HCT116 (cell line): ENCODE data around the gene FGF8. TPM values are rescaled to one million over a fixed set of nuclear protein-coding genes. Genes with fewer than 3 reads are reported as not detected.

Experiments
- ATAC-seq: fragments of 200-7000 bp; cut with Tn5 transposase; 2 replicates; pipeline ENCODE4 v1.9.1; 2020; ENCODE audit warnings: mild to moderate bottlenecking, moderate library complexity
- BruUV-seq: library from RNA; stranded (reverse); fragments of 400-500 nt; replicated peaks from 2 replicates; lab custom pipeline; 2021; lab: Mats Ljungman, UMichigan
- CTCF ChIA-PET: fragments of 300-600 bp; sonication (Branson Sonifier 250); formaldehyde crosslinking; loops from one replicate; lab custom pipeline; 2021; ENCODE audit warnings: antibody characterized with exemption; lab: Charles Lee
- POLR2A ChIA-PET: fragments of 300-600, 350-600 bp; sonication (Branson Sonifier 250); formaldehyde crosslinking; loops from one replicate; lab custom pipeline; 2021; ENCODE audit warnings: antibody characterized with exemption; lab: Charles Lee
- RAD21 ChIA-PET, 2 experiments: fragments of 300-600 bp; sonication (Branson Sonifier 250); formaldehyde crosslinking; loops; one replicate each; lab custom pipeline; 2023; ENCODE audit warnings: low total read pairs in 2 of 2; ENCODE audit not compliant: uncharacterized antibody in 2 of 2, unreplicated experiment in 2 of 2, low non-redundant PET in 1 of 2; lab: Charles Lee
- DNase-seq: peaks from one replicate; pipeline ENCODE4 v3.0.0-alpha.2; 2010; ENCODE audit warnings: low read depth, low spot score
- H2AFZ ChIP-seq: fragments of 200-600 bp; shearing (Covaris generic), sonication (generic); 2 replicates; pipeline ENCODE4 v1.6.1; 2017; ENCODE audit warnings: low read depth, mixed run types, mixed read lengths, antibody characterized with exemption, low read length; ENCODE audit not compliant: poor library complexity, severe bottlenecking
- H3K27ac ChIP-seq: 2 replicates; pipeline ENCODE4 v1.5.1; 2012; ENCODE audit warnings: low read depth, low read length
- H3K27me3 ChIP-seq: fragments of 200-600 bp; sonication (generic); 2 replicates; pipeline ENCODE4 v1.6.1; 2016; ENCODE audit warnings: mixed run types, low read length, mixed read lengths; ENCODE audit not compliant: insufficient read depth
- H3K36me3 ChIP-seq, 2 experiments: fragments of 200-500 bp in 1 of 2; fragments of 200-600 bp in 1 of 2; sonication (Bioruptor generic) in 1 of 2; sonication (generic) in 1 of 2; 2 replicates each; pipeline versions ENCODE4 v1.5.1 to v1.6.1; 2014 to 2016; ENCODE audit warnings: low read length in 2 of 2, inconsistent platforms in 1 of 2, mixed read lengths in 1 of 2, mixed run types in 1 of 2; ENCODE audit not compliant: insufficient read depth in 2 of 2, control insufficient read depth in 1 of 2
- H3K4me1 ChIP-seq, 2 experiments: fragments of 200-600 bp in 1 of 2; sonication (generic) in 1 of 2; 2 replicates each; pipeline versions ENCODE4 v1.5.1 to v1.6.1; 2012 to 2017; ENCODE audit warnings: low read length in 2 of 2, inconsistent platforms in 1 of 2, mild to moderate bottlenecking in 1 of 2, mixed read lengths in 1 of 2, mixed run types in 1 of 2, moderate library complexity in 1 of 2; ENCODE audit not compliant: insufficient read depth in 2 of 2, control insufficient read depth in 1 of 2
- H3K4me2 ChIP-seq: fragments of 200-600 bp; sonication (generic); 2 replicates; pipeline ENCODE4 v1.6.1; 2017; ENCODE audit warnings: mixed run types, low read length, mixed read lengths
- H3K4me3 ChIP-seq, 2 experiments: fragments of 200-600 bp in 1 of 2; sonication (generic) in 1 of 2; replicated peaks in 1 of 2; 2 replicates each; pipeline ENCODE4 v1.5.1; 2011 to 2016; ENCODE audit warnings: low read length in 2 of 2, control low read depth in 1 of 2, low read depth in 1 of 2, mild to moderate bottlenecking in 1 of 2, mixed read lengths in 1 of 2, mixed run types in 1 of 2
- H3K79me2 ChIP-seq: fragments of 200-600 bp; sonication (generic); 2 replicates; pipeline ENCODE4 v1.6.1; 2017; ENCODE audit warnings: mild to moderate bottlenecking, mixed run types, low read length, moderate library complexity, mixed read lengths; ENCODE audit not compliant: insufficient read depth
- H3K9ac ChIP-seq: fragments of 200-600 bp; sonication (generic); 2 replicates; pipeline ENCODE4 v1.6.1; 2016; ENCODE audit warnings: low read length, mixed read lengths
- H3K9me2 ChIP-seq: fragments of 200-600 bp; sonication (generic), shearing (Covaris generic); 2 replicates; pipeline ENCODE4 v1.6.1; 2017; ENCODE audit warnings: mixed run types, mild to moderate bottlenecking, moderate library complexity; ENCODE audit not compliant: insufficient read depth
- H3K9me3 ChIP-seq, 2 experiments: fragments of 200-500 bp in 1 of 2; fragments of 200-600 bp in 1 of 2; sonication (Bioruptor generic) in 1 of 2; sonication (generic) in 1 of 2; 2 replicates each; pipeline ENCODE4 v1.6.1; 2014 to 2017; ENCODE audit warnings: low read length in 2 of 2, mixed read lengths in 2 of 2, inconsistent platforms in 1 of 2, low read depth in 1 of 2, mild to moderate bottlenecking in 1 of 2, mixed run types in 1 of 2, moderate library complexity in 1 of 2; ENCODE audit not compliant: control insufficient read depth in 1 of 2, insufficient read depth in 1 of 2
- H4K20me1 ChIP-seq: fragments of 200-600 bp; sonication (generic), shearing (Covaris generic); 2 replicates; pipeline ENCODE4 v1.6.1; 2017; ENCODE audit warnings: mixed run types, mild to moderate bottlenecking, moderate library complexity; ENCODE audit not compliant: insufficient read depth
- ATF3 ChIP-seq: IDR thresholded peaks from 2 replicates; pipeline ENCODE4 v1.6.1; 2012
- CEBPB ChIP-seq: IDR thresholded peaks from 2 replicates; pipeline ENCODE4 v1.6.1; 2012; ENCODE audit warnings: low read depth
- EGR1 ChIP-seq: IDR thresholded peaks from 2 replicates; pipeline ENCODE4 v1.6.1; 2012; ENCODE audit warnings: low read depth
- ELF1 ChIP-seq: IDR thresholded peaks from 2 replicates; pipeline ENCODE4 v1.6.1; 2012; ENCODE audit warnings: low read depth, borderline replicate concordance
- EZH2 ChIP-seq: fragments of 200-600 bp; sonication (generic); IDR thresholded peaks from 2 replicates; pipeline ENCODE4 v1.6.1; 2017; ENCODE audit warnings: antibody characterized with exemption, mixed run types
- EZH2phosphoT487 ChIP-seq: fragments of 200-600 bp; IDR thresholded peaks from 2 replicates; pipeline ENCODE4 v1.6.1; 2018; ENCODE audit warnings: antibody characterized with exemption, borderline replicate concordance
- JUND ChIP-seq: IDR thresholded peaks from 2 replicates; pipeline ENCODE4 v1.6.1; 2012
- MAX ChIP-seq: IDR thresholded peaks from 2 replicates; pipeline ENCODE4 v1.6.1; 2012
- POLR2A ChIP-seq: IDR thresholded peaks from 2 replicates; pipeline ENCODE4 v1.7.0; 2011; ENCODE audit warnings: borderline replicate concordance; ENCODE audit not compliant: insufficient read depth, insufficient read length; ENCODE audit errors: extremely low read depth
- REST ChIP-seq: IDR thresholded peaks from 2 replicates; pipeline ENCODE4 v1.6.1; 2012; ENCODE audit warnings: low read depth
- SIN3A ChIP-seq: IDR thresholded peaks from 2 replicates; pipeline ENCODE4 v1.6.1; 2012; ENCODE audit warnings: low read depth
- SP1 ChIP-seq: IDR thresholded peaks from 2 replicates; pipeline ENCODE4 v1.6.1; 2012; ENCODE audit warnings: low read depth
- TCF7L2 ChIP-seq: IDR thresholded peaks from 2 replicates; pipeline ENCODE4 v1.7.0; 2011; ENCODE audit warnings: borderline replicate concordance, inconsistent platforms; ENCODE audit not compliant: insufficient read depth, insufficient read length; ENCODE audit errors: extremely low read depth
- ZBTB33 ChIP-seq: IDR thresholded peaks from 2 replicates; pipeline ENCODE4 v1.6.1; 2011; ENCODE audit warnings: mild to moderate bottlenecking, low read length, moderate library complexity; ENCODE audit not compliant: insufficient replicate concordance; ENCODE audit errors: extremely low read depth
- ZNF274 ChIP-seq: fragments of 200-500 bp; sonication (Bioruptor generic); IDR thresholded peaks from 2 replicates; pipeline ENCODE4 v1.6.1; 2014; ENCODE audit warnings: mild to moderate bottlenecking, low read depth, low read length, inconsistent platforms
- intact Hi-C: fragments of 100-400 bp; cut with micrococcal nuclease; formaldehyde crosslinking; loops from 2 replicates; pipeline ENCODE4 v1.10.0; 2022
- total RNA-seq: library from RNA; stranded (reverse); gene quantifications from one replicate; pipeline ENCODE4 v1.2.1, GENCODE V29; 2021; ENCODE audit not compliant: unreplicated experiment

The FGF8 gene
- total RNA-seq, 1 experiment from 2014 or later = 2.7 TPM

- H3K36me3 ChIP-seq = no peaks in the 10 kb centered on the region
- no peaks in the 10 kb centered on the region for H3K9me3 ChIP-seq
- intact Hi-C loops = no loop called here
- DNase-seq (no peak), ATAC-seq (no peak)
- no peak overlapping the region for H3K4me2 ChIP-seq
- H3K27ac ChIP-seq = no peak overlapping the region
- no peaks in the 10 kb centered on the region for H3K9me2 ChIP-seq
- H3K4me3 ChIP-seq = no peak overlapping the region
- CTCF ChIA-PET = no interaction called here
- POLR2A ChIA-PET = no interaction called here
- RAD21 ChIA-PET = no interaction called here
- H3K9ac ChIP-seq = no peak overlapping the region
- H3K27me3 ChIP-seq = peaks cover 11% of the 10 kb centered on the region; the same call in 1 of the 2 replicates
- no peaks in the 10 kb centered on the region for H4K20me1 ChIP-seq
- no peak for TF ChIP-seq CEBPB
- no peak for TF ChIP-seq SP1
- TF ChIP-seq EGR1 = no peak
- no peak for TF ChIP-seq MAX
- no peak for TF ChIP-seq POLR2A
- TF ChIP-seq SIN3A = no peak
- no peak for TF ChIP-seq TCF7L2
- TF ChIP-seq EZH2phosphoT487 = no peak
- no peak for TF ChIP-seq ZNF274
- no peak for TF ChIP-seq ELF1
- TF ChIP-seq EZH2 = no peak
- TF ChIP-seq JUND = no peak
- no peak for TF ChIP-seq REST
- no peak for TF ChIP-seq ATF3
- TF ChIP-seq ZBTB33 = no peak
- no TSS peak for BruUV-seq
- H2AFZ ChIP-seq = no peak overlapping the region
- no peaks in the 10 kb centered on the region for H3K79me2 ChIP-seq
- H3K4me1 ChIP-seq = no peaks in the 10 kb centered on the region; a peak in 1 of 4 replicates
Measured at GRCh38 chr10:101761226-101761625, 14.7 kb downstream of the FGF8 start.
